T47D (cell line): Measurements from ENCODE around the gene PATZ1.
"Not testable (repeated sequence)": the region's sequence is repeated elsewhere in the genome, so short reads cannot be mapped to it uniquely, and the experiment has no call there.

Experiments used
- DNase-seq, 2 experiments: peaks; one replicate each; pipeline versions ENCODE4 v3.0.0 to v3.0.0-alpha.2; 2011 to 2012; ENCODE audit warnings: low read depth in 1 of 2, low spot score in 1 of 2
- JUND ChIP-seq: IDR thresholded peaks from 2 replicates; pipeline ENCODE4 v1.6.1; 2012; ENCODE audit warnings: low read depth
- in situ Hi-C: cut with HindIII; loops from 2 replicates; pipeline ENCODE4 v1.10.0; 2016; ENCODE audit warnings: low sequenced_read_pairs, low pct_unique_long_range_greater_than_20kb

Gene PATZ1

GRCh38 chr22:31321421-31321820, 24.7 kb downstream of the PATZ1 start:
- in situ Hi-C loops = no loop called here
- no peak for DNase-seq
- TF ChIP-seq JUND = no peak

GRCh38 chr22:31314220-31314619, 31.9 kb downstream of the PATZ1 start:
- DNase-seq, in situ Hi-C loops: not testable (repeated sequence)

- DNase-seq = peak; percentile 35 to 91
- no peak for TF ChIP-seq JUND
- in situ Hi-C loops = no loop called here
These were observed 32.6 kb downstream of the PATZ1 start for GRCh38 chr22:31313366-31314147.

- in situ Hi-C loops = no loop called here
- TF ChIP-seq JUND = no peak
- no peak for DNase-seq
These were observed 38.0 kb downstream of the PATZ1 start for GRCh38 chr22:31308181-31308580.

GRCh38 chr22:31305194-31305593, 41.0 kb downstream of the PATZ1 start:
- TF ChIP-seq JUND = no peak
- DNase-seq = no peak
- in situ Hi-C loops = no loop called here

GRCh38 chr22:31302537-31302936, 43.6 kb downstream of the PATZ1 start:
- no peak for TF ChIP-seq JUND
- no peak for DNase-seq
- in situ Hi-C loops = no loop called here

GRCh38 chr22:31302006-31302405, 44.1 kb downstream of the PATZ1 start:
- TF ChIP-seq JUND = no peak
- no peak for DNase-seq
- in situ Hi-C loops = no loop called here

GRCh38 chr22:31300896-31301295, 45.2 kb downstream of the PATZ1 start:
- no peak for DNase-seq
- in situ Hi-C loops = no loop called here
- TF ChIP-seq JUND = no peak

- no peak for DNase-seq
- TF ChIP-seq JUND = no peak
- in situ Hi-C loops = no loop called here
These were observed 50.1 kb downstream of the PATZ1 start for GRCh38 chr22:31295831-31296657.

- in situ Hi-C loops = no loop called here
- no peak for DNase-seq
- TF ChIP-seq JUND = no peak
These were observed 50.8 kb downstream of the PATZ1 start for GRCh38 chr22:31295360-31295759.

- TF ChIP-seq JUND = no peak
- in situ Hi-C loops = no loop called here
These were observed 53.7 kb downstream of the PATZ1 start, which contains the start of gene PIK3IP1 for GRCh38 chr22:31292236-31292989. PIK3IP1 (minus strand) TSS chr22:31292488; CDS start chr22:31292344, 144 bp downstream.

GRCh38 chr22:31291481-31292235, 54.5 kb downstream of the PATZ1 start:
- no peak for TF ChIP-seq JUND
- in situ Hi-C loops = no loop called here
- DNase-seq = no peak

More at GRCh38 chr22:31292236-31292989, 53.7 kb downstream of the PATZ1 start, which contains the start of gene PIK3IP1:
- DNase-seq = peak in 1 of 2 experiments; percentile 72
